BLaER1 (cell line): Measurements from ENCODE around the gene SLC25A36.

Experiments
- H3K27ac ChIP-seq: shearing (Covaris generic); formaldehyde crosslinking; 2 replicates; pipeline ENCODE4 v1.8.1; 2022
- H3K27me3 ChIP-seq: shearing (Covaris generic); formaldehyde crosslinking; 2 replicates; pipeline ENCODE4 v1.8.1; 2022
- H3K36me3 ChIP-seq: shearing (Covaris generic); formaldehyde crosslinking; 2 replicates; pipeline ENCODE4 v1.8.1; 2022
- H3K4me1 ChIP-seq: shearing (Covaris generic); formaldehyde crosslinking; 2 replicates; pipeline ENCODE4 v1.8.1; 2022
- H3K4me2 ChIP-seq: shearing (Covaris generic); formaldehyde crosslinking; 2 replicates; pipeline ENCODE4 v1.8.1; 2022
- H3K4me3 ChIP-seq: shearing (Covaris generic); formaldehyde crosslinking; 2 replicates; pipeline ENCODE4 v1.8.1; 2022
- H3K9ac ChIP-seq: shearing (Covaris generic); formaldehyde crosslinking; 2 replicates; pipeline ENCODE4 v1.8.1; 2022
- H3K9me3 ChIP-seq: shearing (Covaris generic); formaldehyde crosslinking; 2 replicates; pipeline ENCODE4 v1.8.1; 2022
- H4K20me1 ChIP-seq: shearing (Covaris generic); formaldehyde crosslinking; 2 replicates; pipeline ENCODE4 v1.8.1; 2022
- Cebpa-rat ChIP-seq: shearing (Covaris generic); IDR thresholded peaks from 2 replicates; pipeline ENCODE4 v1.8.1; 2022

Gene SLC25A36, protein sequence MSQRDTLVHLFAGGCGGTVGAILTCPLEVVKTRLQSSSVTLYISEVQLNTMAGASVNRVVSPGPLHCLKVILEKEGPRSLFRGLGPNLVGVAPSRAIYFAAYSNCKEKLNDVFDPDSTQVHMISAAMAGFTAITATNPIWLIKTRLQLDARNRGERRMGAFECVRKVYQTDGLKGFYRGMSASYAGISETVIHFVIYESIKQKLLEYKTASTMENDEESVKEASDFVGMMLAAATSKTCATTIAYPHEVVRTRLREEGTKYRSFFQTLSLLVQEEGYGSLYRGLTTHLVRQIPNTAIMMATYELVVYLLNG

DNA sequence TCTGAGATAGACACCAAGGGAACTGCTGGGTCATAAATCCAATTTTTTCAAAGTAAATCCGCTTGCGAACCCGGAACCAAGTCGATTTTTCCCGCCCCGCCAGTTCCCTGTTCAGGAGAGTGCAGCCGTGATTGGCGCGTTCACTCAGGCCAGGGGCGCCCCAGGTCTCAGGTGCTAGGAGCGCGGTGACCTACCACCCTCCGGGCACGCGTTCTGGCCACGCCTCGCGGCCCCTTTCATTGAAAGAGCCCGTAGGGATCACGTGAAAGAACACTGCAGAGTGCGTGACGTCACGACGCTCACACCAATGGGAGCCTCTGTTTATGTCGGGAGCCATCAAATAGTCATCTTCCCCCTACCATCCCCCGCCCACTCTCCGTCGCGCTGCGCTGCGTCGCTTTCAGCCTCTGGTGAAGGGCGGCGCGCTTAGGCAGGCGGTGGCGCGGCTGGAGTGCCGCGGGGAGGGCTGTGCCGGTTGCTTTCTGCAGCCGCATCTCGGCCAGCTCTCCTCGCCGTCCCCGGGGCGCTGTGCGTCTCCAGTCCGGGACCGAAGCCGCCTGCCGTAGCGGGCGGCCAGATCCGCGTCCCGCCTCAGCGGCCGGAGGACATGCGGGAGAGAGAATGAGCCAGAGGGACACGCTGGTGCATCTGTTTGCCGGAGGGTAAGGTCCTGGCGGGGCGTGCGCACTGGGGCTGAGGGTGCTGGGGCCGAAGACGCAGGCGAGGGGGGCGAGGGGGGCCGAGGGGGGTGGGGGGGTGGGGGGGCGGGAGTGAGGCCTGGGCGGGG is at the start of gene SLC25A36:
SLC25A36 (plus strand) TSS at position 403 of the 787 bp plus-strand sequence; CDS start at position 622, 219 bp downstream.
- H3K9me3 ChIP-seq: no peaks in the 10 kb centered on the region
- H3K27ac ChIP-seq: peak within 1 kb of the TSS; percentile 97
- H3K27me3 ChIP-seq: no peaks in the 10 kb centered on the region
- peak within 1 kb of the TSS; percentile 91 for H3K4me2 ChIP-seq
- TF ChIP-seq Cebpa-rat: no peak
- peaks cover 41% of the 10 kb centered on the region for H4K20me1 ChIP-seq
- H3K4me3 ChIP-seq: peak within 1 kb of the TSS; percentile 95
- peak within 1 kb of the TSS; percentile 99 for H3K9ac ChIP-seq
- H3K4me1 ChIP-seq: peaks cover 27% of the 10 kb centered on the region
- H3K36me3 ChIP-seq: peaks cover 7% of the 10 kb centered on the region; the same call in 1 of the 2 replicates

DNA sequence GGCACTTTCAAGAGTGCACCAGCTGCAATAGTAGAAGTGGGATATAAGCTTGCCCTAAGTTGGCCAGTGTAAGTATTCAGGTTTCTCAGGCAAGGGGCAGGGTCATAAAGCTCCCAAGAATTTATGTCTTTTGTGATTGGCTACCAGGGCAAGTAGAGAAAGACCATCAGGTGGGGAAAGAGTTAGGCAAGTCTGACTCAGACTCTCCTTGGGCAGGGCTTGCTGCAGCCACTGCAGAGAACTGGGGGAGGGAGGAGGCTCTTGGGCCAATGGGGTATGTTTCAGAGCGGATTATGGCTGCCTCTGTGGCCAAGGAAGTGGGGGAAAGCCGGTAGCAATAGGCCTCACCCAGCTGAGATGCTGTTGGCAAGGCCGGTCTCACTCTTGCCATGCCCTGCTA is 44.6 kb upstream of the SLC25A36 start:
- Histone ChIP-seq H3K4me1 (no peaks in the 10 kb centered on the region), H3K4me3 (no peak overlapping the region), H3K9me3 (no peaks in the 10 kb centered on the region), H3K36me3 (no peaks in the 10 kb centered on the region), H3K4me2 (no peak overlapping the region), H3K9ac (no peak overlapping the region), H3K27me3 (no peaks in the 10 kb centered on the region), H4K20me1 (no peaks in the 10 kb centered on the region), H3K27ac (no peak overlapping the region)
- TF ChIP-seq Cebpa-rat: no peak

DNA sequence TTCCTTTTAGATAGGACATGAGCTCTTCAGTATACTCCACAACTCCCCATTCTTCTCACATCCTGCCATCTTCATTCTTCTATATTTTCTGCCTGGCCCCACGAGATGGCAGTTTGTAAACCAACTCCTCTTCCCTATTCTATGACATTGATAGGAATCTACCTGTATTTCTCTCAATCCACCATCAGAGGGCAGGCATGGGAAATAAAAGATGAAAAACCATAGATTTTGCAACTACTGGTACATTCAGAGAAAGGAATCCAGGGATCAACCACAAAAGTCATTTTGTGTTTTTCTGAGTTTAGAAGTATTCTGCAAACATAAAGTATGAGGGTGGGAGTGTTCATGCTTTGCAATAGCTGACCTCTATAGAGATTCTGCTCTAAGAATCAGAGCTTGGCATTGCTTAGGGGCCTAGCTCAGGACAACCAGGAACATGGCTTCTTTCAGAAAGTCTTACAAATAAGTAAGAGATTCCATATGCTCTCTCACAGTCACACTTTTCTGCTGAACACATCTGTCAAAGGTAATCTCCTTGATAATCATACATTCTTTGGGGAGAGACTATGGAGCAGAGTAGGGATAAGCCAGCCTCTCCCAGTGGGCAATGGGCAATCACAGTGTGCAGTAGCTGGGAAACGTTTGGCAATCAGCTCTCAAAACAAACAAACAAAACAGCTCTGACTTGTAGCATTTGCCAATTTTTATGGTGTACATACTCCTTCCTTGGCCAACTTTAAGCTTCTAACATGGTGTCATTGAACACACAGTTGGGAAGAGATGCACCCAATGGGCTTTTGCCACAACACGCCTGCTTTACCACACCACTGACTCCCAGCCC is 43.1 kb upstream of the SLC25A36 start:
- TF ChIP-seq Cebpa-rat: no peak
- no peaks in the 10 kb centered on the region for H3K4me1 ChIP-seq
- no peak overlapping the region for H3K27ac ChIP-seq
- H3K4me3 ChIP-seq: no peak overlapping the region
- no peaks in the 10 kb centered on the region for H3K36me3 ChIP-seq
- no peaks in the 10 kb centered on the region for H4K20me1 ChIP-seq
- no peaks in the 10 kb centered on the region for H3K9me3 ChIP-seq
- H3K4me2 ChIP-seq: no peak overlapping the region
- H3K9ac ChIP-seq: no peak overlapping the region
- no peaks in the 10 kb centered on the region for H3K27me3 ChIP-seq

DNA sequence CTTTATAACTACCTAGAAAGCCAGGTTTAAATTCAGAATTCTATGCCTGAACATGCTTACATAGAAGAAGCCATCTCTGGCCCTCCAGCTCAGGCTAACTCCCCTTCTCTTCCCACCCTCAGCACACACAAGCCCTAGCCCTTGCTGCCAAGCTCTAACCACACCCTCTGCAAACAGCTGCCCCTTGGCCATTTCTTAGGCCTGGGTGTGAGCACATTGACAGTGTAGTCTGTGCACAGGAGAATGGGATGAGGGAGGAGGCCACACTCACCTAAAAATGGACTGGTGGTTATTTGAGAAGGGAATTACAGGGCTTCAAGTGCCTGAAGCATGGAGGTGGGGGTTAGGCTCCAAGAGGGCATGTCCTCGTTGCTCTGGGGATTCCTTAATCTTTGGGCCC is 42.3 kb upstream of the SLC25A36 start:
- no peaks in the 10 kb centered on the region for H3K27me3 ChIP-seq
- no peak overlapping the region for H3K9ac ChIP-seq
- TF ChIP-seq Cebpa-rat: no peak
- no peak overlapping the region for H3K4me3 ChIP-seq
- H3K4me1 ChIP-seq: no peaks in the 10 kb centered on the region
- no peaks in the 10 kb centered on the region for H3K9me3 ChIP-seq
- H3K36me3 ChIP-seq: no peaks in the 10 kb centered on the region
- H3K4me2 ChIP-seq: no peak overlapping the region
- no peaks in the 10 kb centered on the region for H4K20me1 ChIP-seq
- H3K27ac ChIP-seq: no peak overlapping the region

DNA sequence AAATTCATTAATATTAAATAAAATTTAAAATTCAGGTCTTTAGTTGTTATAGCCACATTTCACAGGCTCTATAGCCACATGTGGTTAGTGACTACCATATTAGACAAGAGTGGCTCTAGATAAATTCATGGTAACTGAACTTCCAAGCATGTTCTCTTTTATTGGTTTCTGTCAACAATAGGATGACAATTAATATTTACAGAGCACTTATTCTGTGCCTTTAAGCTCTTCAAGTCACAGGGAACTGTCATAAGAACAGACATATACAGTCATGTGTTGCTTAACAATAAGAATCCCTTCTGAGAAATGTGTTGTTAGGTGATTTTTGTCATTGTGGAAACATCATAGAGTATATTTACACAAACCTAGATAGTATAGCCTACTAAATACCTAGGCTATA is 38.8 kb upstream of the SLC25A36 start:
- Histone ChIP-seq H3K4me3 (no peak overlapping the region), H3K4me1 (no peaks in the 10 kb centered on the region), H4K20me1 (no peaks in the 10 kb centered on the region), H3K9me3 (no peaks in the 10 kb centered on the region), H3K27me3 (no peaks in the 10 kb centered on the region), H3K9ac (no peak overlapping the region), H3K36me3 (no peaks in the 10 kb centered on the region), H3K27ac (no peak overlapping the region), H3K4me2 (no peak overlapping the region)
- TF ChIP-seq Cebpa-rat: no peak

DNA sequence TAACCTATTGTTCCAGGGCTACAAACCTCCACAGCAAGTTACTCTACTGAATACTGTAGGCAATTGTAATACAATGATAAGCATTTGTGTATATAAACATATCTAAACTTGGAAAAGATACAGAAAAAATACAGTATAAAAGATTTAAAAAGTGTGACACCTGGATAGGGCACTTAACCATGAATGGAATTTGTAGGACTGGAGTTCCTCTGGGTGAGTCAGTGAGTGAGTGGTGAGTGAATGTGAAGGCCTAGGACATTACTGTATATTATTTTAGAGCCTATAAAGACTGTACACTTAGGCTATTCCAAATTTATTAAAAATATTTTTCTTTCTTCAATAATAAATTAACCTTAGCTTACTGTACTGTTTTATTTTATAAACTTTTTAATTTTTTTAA is 38.4 kb upstream of the SLC25A36 start:
- no peak overlapping the region for H3K4me3 ChIP-seq
- no peaks in the 10 kb centered on the region for H3K9me3 ChIP-seq
- no peaks in the 10 kb centered on the region for H3K4me1 ChIP-seq
- no peak overlapping the region for H3K9ac ChIP-seq
- no peak overlapping the region for H3K27ac ChIP-seq
- H3K4me2 ChIP-seq: no peak overlapping the region
- H3K27me3 ChIP-seq: no peaks in the 10 kb centered on the region
- no peaks in the 10 kb centered on the region for H4K20me1 ChIP-seq
- no peaks in the 10 kb centered on the region for H3K36me3 ChIP-seq
- TF ChIP-seq Cebpa-rat: no peak

DNA sequence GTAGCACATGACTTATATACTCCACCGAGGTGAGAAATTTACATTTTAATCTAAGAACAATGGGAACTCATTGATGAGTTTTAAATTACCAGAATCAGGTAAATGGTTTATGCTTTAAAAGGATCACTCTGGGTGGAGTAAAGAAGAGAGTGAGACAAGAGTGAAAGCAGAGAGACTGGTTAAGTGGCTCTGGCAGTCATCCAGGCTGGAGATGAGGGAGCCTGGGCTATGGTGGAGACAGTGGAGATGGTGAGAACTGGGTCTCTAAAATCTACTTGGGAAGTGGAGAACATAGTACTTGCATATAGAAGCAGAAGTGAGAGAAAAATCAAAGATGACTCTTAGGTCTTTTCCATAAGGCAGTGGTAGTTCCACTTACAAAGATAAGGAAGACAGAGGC is 37.1 kb upstream of the SLC25A36 start:
- H3K4me1 ChIP-seq: no peaks in the 10 kb centered on the region
- no peaks in the 10 kb centered on the region for H3K9me3 ChIP-seq
- TF ChIP-seq Cebpa-rat: no peak
- no peak overlapping the region for H3K4me2 ChIP-seq
- H3K36me3 ChIP-seq: no peaks in the 10 kb centered on the region
- H3K27me3 ChIP-seq: no peaks in the 10 kb centered on the region
- H4K20me1 ChIP-seq: no peaks in the 10 kb centered on the region
- H3K4me3 ChIP-seq: no peak overlapping the region
- no peak overlapping the region for H3K9ac ChIP-seq
- H3K27ac ChIP-seq: no peak overlapping the region

DNA sequence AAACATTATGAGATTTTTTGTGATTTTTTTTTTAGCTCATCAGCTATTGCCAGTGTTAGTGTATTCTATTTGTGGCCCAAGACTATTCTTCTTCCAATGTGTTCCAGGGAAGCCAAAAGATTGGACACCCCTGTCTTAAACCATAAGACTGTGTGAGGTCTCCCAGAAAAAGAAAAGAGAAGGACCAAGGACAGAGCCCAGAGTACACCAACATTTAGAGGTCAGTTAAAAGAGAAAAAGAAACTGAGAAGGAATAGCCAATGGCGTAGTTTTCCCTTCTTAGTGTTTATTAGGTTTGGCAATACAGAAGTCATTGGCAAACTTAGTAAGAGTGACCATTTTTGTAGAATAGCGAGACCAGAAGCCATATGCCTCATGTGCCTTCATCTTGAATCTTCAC is 36.1 kb upstream of the SLC25A36 start:
- Histone ChIP-seq H4K20me1 (no peaks in the 10 kb centered on the region), H3K27ac (no peak overlapping the region), H3K9ac (no peak overlapping the region), H3K36me3 (no peaks in the 10 kb centered on the region), H3K4me3 (no peak overlapping the region), H3K4me1 (no peaks in the 10 kb centered on the region), H3K4me2 (no peak overlapping the region), H3K9me3 (no peaks in the 10 kb centered on the region), H3K27me3 (no peaks in the 10 kb centered on the region)
- no peak for TF ChIP-seq Cebpa-rat

DNA sequence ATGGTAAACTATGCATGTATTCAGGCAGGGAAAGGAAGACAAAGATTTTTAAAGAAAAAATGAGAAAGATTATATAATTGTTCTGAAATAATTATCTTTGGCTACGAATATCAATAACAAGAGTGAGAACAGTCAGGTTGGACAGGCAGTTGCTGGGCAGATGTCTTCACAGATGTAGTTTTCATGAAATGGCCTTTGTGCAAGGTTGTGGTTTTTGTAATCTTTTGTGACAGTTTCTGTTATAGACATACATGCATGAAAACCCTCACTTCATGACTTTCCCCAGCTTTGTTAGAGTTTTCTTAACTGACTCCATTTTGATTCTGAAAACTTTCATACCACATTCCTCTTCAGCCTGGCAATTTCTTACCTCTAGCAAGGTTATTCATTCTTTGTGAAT is 34.9 kb upstream of the SLC25A36 start:
- Histone ChIP-seq H3K27ac (no peak overlapping the region), H4K20me1 (no peaks in the 10 kb centered on the region), H3K4me3 (no peak overlapping the region), H3K36me3 (no peaks in the 10 kb centered on the region), H3K4me1 (no peaks in the 10 kb centered on the region), H3K9me3 (no peaks in the 10 kb centered on the region), H3K4me2 (no peak overlapping the region), H3K9ac (no peak overlapping the region), H3K27me3 (no peaks in the 10 kb centered on the region)
- no peak for TF ChIP-seq Cebpa-rat
